Activated CD4-positive, alpha-beta T cell treated with anti-CD3 and anti-CD28 coated beads, Interleukin-2, amount 50 U/mL, for 16 hours (primary cell): Measurements from ENCODE around the gene GNAL.
"Not testable (repeated sequence)": the region's sequence is repeated elsewhere in the genome, so short reads cannot be mapped to it uniquely, and the experiment has no call there.

ENCODE experiments used
- DNase-seq: peaks from one replicate; pipeline ENCODE4 v3.0.0-alpha.2; 2020

Gene GNAL

DNA sequence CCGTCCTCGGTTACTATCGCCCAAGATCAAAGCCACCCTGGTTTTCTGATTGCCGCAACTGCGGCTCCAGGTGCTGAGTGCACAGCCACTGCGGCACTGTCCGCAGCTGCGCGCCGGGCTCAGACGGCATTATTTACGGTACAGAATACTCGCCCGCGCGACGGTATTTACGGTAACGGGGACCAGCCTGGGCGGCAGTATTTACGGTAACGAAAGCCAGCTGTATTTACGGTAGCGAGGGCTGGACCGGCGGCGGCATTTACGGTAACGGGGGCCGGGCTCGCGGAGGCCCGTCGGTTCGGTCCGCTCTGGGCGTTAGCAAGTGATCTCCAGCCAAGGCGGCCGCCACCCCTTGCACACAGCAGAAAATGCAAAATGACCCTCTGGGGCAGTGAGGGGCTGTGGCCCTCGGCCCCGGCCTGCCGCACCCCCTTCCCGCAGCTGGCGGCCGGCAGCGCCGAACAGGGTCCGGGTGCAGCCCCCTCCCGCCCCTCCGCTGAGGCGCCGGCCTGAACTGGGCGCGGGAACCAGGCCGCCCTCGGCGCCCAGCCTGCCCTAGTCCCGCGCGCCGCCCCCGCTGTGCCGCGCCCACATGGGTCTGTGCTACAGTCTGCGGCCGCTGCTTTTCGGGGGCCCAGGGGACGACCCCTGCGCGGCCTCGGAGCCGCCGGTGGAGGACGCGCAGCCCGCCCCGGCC is at the start of gene GNAL:
Gene GNAL, plus strand, starts transcription at position 293 of the 697 bp plus-strand sequence. Its CDS starts 300 bp downstream, at position 593.
- peak; percentile 57 for DNase-seq

DNA sequence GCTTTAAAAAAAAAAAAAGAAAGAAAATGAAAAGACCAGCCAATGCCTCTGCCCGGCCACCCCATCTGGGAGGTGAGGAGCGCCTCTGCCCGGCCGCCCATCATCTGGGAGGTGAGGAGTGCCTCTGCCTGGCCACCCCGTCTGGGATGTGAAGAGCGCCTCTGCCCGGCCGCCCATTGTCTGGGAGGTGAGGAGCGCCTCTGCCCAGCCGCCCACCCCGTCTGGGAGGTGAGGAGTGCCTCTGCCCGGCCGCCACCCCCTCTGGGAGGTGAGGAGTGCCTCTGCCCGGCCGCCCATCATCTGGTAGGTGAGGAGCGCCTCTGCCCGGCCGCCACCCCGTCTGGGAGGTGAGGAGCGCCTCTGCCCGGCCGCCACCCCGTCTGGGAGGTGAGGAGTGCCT is 41.8 kb upstream of the GNAL start:
- not testable (repeated sequence) for DNase-seq

DNA sequence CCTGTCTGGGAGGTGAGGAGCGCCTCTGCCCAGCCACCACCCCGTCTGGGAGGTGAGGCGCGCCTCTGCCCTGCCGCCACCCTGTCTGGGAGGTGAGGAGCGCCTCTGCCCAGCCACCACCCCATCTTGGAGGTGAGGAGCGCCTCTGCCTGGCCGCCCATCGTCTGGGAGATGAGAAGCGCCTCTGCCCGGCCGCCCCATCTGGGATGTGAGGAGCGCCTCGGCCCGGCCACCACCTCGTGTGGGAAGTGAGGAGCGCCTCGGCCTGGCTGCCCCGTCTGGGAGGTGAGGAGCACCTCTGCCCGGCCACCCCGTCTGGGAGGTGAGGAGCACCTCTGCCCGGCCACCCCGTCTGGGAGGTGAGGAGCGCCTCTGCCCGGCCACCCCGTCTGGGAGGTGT is 41.3 kb upstream of the GNAL start:
- DNase-seq, result not testable (repeated sequence)

DNA sequence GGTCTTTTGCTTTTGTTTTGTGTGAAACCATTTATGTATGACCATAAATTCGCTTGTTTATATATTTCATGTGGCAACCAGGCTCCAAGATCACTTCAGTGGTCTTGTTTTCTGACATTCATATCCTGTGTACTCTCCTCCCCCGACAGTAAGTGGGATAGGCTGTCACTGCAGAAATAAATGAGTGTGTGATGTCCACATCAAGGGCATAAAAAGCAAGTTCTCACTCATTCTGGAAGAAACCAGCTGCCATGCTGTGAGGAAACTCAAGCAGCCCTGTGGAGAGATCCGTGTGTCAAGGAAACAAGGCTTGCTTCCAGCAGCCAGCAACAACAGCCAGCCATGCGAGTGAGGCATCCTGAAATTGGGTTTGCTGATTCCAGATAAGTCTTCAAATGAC is 39.2 kb upstream of the GNAL start:
- DNase-seq, result no peak

DNA sequence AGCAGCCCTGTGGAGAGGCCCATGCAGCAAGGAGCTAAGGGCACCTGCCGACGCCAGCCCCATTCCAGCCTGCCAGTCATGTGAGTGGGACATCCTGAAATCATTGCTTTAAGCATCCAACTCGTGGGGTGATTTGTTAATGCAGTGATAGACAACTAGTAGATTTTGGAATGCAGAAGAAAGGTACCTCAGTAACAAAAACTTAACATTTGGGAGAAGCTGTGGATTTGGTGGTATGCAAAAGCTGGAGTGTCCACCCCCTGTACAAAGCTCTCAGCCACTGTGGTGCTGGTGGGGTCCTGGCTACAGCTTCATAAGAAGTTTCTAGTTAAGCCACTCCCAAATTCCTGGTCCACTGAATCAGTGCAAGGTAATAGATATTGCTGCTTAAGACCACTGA is 37.2 kb upstream of the GNAL start:
- no peak for DNase-seq

DNA sequence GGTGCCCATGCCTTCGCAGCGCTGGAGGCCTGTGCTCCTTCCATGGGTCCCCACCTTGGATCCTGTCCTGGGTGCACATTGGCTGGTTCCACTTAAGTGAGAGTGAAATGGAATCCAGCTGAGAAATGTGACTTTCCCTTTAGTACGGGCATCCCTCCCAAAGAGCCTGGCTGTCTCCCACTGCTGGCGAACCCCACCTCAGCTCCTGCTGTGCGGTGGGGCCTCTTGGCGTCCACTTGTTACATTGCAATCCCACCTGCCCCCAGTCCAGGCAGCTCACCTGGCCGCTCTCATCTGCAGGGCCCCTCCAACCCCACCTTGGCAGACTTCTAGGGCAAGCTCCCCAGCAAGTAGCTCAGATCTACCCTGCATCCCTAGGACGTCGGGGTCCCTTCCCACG is 35.5 kb upstream of the GNAL start:
- no peak for DNase-seq

DNA sequence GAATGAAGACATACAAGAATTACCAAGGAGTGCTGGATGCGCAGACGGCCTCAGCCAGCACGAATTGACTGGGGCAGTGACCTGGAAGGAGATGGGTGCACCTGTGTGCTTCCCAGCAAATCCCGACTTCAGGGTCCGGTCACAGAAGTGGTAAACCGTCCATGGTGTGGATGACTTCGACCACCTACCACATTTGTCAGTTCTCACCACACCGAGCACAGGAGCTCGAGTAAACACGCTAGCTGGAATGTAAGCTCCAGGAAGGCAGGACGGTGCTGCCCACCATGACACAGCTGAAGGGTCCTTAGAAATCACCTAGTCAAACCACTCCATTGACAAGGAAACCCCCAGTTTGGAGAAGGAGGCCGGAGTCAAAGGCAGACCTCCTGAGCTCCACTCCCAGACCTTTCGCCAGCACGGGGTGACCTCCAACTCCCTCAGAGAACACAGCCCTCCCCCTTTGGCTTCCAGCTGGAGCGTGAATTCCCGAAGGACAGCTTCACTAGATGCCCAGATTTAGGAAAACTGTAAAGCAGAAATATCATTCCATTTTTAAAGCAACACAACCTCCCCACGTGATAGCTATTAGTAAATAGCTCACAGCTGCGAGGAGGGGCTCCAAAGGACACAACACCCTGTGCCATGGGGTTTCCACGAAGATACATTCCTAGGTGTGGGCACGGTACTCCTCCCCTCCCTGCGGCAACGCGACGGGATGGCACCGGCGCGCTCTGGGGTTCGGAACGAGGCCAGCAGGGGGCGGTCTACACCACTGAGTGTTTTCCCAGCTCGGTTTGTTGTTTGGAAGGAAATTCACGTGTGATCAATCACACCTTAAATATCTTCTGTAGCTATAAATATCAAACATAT is 34.1 kb upstream of the GNAL start:
- peak; percentile 51 for DNase-seq

DNA sequence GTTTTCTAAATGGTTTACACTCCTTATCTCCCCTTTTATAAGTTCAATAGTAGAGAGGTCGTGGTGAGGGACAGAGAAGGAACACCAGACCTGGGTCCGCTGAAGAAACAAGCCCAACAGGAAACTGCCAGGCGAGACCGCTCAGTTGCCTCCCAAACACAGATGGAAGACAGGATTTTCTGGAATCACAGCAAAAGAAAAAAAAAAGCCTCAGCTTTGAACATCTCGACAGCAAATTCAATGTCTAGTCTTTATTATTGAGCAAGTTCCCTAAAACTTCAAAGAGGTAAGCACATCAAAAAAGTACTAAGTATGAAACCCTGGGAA is 33.5 kb upstream of the GNAL start:
- no peak for DNase-seq

DNA sequence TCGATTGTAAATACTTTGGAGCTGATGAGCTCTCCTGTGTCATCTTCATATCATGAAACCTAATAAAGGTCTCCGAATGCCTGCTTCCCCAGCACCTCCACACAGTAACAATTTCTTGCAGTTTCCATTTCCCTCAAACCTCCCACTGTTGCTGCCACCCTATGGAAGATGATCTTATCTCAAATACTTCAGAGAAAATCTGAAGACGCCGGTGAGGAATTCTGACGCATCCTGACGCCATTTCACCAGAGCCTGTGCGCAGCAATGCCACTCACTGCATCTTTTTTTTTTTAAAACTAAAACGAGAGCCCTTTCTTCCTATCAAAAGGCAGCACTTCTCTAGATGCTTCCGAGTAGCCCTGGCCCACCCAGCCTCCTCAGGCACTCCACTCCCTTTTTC is 31.9 kb upstream of the GNAL start:
- no peak for DNase-seq

DNA sequence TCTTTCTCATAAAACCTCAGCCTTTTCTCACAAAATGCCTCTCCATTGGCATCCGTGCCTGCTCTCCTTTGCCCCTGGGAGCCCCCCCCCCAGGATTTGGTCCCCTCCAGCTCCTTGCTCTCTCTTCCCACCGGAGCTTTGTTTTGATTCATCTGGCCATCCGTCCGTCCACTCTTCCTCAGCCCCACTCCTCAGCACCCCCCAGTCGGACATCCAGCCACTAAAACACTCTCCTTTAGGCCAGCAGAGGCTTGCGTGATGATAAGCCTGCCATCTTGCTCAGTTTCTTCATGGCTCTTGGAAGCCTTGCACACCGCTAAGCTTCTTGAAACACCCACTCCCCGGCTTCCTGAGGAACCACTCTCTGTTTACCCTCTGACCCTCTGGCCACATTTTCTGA is 31.5 kb upstream of the GNAL start:
- no peak for DNase-seq

DNA sequence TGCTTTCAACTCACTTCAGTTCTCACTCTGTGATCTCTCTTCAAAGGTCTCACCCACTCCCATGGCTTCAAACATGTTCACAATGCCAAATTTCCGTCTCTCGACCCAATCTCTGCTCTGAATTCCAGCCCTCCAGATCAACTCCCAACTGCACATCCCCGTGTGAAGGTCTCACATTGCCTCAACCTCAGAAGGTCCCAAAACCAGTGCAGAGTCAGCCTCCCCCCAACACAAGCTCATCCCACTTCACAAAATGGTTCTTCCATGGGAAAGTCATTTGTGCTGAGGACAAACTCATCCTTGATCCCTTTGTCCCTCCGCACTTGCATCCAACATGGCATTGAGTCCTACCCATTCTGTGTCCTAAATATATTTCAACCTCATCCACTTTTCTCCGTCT is 31.0 kb upstream of the GNAL start:
- DNase-seq, result no peak

DNA sequence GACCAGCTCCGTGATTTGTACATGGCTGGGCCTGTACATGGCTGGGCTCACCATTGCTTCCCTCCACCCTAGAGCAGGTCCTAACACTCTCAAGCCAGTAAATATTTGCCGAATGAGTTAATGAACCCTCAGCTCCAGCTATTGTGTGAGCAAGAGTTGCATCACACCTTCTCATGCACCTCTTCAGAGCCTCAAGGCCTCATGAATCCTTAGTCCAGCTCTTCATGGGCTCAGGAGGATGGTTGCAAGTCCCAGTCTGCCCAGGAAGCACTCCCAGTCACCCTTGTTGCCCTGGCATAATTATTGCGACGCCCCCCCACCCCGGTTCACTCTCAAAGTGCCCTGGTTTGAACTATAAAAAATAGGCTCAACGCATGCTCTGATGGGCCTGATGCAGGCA is 30.1 kb upstream of the GNAL start:
- DNase-seq, result no peak

DNA sequence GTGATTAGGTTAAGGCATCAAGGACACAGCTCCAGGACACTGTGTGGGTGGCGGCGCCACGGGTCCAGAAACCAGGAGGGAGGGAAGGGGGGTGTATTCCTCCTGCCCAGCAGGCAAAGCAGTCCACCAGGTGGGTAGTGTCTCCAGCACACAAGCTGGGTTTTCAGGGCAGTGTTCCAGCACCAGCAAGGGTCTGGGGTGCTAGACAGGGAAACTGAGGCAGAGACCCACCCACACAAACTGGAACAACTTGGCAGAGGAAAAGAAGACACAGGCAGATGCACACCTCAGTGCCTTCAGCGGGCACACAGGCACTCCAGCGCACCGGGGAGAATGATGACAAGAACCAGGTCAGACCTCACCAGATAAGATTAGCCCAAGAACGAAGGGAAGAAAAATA is 28.4 kb upstream of the GNAL start:
- no peak for DNase-seq

DNA sequence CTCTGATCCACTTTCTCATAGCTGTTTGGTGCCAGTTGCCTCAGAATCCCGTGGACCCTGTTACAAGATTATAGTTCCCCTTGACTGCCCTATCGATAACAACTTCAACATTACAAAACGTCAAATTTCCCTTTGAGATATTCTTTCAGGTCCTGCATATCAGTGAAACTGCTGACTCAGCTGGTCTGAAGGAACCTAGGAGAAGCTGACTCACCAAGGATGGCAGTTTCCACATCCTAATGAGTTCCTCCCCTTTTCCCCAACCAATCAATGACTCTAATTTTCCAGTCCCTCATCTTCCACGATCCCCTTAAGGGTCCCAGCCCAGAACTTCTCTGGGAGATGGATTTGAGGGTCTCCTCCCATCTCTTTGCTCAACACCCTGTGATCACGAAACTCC is 27.6 kb upstream of the GNAL start:
- no peak for DNase-seq

DNA sequence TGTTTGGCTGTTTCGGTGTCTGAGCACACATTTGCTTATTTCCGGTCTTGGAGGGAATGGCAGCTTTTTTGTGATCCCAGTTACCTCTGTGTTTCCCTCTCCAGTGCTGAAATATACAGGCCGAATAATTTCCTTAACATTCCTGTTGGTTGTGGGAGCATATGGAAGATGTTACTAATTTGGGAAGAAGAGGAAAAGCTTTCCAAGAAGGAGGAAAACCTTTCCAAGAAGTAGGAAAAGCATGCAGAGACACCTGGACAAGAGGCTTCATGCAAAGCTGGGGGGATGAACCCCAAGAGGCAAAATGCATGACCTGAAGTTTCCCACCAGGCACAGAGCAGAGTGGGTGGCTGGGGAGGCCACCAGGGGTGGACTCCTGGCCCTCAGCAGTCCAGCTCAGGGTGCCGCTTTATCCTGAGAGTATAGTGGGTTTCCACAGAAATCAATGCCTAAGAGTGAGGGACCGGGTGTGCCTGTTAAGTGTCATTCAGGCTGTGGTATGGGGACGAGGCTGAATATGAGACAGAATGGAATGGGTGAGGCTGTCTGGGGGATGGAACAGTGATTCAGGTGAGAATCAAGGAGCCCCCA is 25.5 kb upstream of the GNAL start:
- DNase-seq, result no peak

DNA sequence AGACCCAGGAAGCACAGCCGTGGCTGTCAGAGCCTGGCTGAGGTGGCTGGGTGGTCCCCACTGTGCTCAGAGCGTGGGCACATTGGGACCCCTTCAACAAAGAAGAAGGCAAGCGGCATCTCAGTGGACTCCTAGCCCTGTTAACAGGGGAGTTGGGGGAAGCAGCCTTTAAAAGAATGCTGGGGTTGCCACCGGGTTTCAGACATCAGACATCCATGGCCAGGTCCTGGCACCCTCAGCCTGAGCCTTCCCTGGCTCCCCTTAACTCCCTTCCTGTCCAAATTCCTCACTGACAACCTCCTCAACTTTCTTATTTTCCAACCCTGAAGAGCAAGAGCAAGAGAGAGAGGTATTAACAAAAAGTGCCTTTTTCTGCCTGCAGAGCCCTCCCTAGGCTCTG is 24.8 kb upstream of the GNAL start:
- DNase-seq, result no peak

DNA sequence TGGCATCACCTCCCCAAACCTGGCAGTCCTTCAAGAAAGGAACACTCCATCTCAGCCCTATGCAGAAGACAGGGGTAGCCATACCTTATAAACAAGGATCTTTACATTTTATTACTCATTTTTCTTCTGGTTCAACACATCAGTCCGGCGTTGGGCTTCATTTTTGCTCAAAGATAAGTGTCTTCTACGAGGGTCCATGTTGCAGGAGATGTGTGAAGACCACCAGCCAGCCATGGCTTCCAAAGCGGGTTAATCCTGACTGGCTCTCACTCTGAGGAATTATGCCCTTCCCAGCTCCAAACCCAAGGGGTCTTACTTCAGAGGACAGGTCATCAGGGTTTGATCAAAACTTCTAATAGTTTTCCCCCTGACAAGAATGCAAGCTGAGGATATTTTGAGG is 23.9 kb upstream of the GNAL start:
- DNase-seq, result no peak

DNA sequence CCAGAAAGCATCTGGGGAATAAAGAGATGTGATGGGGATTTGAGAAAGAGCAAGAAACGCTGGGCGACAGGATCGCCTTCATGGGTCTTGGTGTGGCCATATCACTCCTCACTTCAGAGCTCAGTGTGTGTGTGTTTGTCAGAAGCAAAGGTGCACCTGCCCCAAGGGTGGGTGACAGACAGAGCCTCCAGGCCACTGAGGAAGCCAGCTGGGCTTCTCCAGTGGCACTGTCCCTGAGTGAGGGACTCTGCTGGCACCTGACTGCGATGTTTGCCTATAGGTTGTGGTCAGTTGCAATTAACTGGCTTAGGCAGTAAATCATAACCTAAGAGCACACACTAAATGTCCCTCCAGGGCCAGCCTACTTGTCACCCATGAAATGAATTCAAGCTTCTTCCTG is 23.5 kb upstream of the GNAL start:
- DNase-seq, result no peak

DNA sequence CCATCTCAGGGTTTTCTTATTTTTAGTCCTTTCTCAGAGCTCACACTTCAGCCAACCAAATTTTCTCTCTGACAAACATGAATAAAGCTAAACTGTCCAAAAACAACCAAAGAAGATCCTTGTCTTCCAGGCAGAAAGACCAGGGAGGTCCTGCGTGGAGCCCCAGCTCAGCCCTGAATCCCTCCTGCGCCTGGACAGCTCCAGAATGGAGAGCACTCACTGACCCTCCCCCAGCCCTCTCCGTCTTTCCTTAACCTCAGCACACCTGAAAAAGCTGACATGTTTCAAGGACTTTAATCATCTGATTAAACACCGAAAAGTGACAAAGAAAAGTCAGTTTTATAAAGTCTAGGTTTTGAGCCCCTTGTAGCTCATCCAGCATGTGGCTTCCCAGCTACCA is 22.9 kb upstream of the GNAL start:
- DNase-seq, result no peak

DNA sequence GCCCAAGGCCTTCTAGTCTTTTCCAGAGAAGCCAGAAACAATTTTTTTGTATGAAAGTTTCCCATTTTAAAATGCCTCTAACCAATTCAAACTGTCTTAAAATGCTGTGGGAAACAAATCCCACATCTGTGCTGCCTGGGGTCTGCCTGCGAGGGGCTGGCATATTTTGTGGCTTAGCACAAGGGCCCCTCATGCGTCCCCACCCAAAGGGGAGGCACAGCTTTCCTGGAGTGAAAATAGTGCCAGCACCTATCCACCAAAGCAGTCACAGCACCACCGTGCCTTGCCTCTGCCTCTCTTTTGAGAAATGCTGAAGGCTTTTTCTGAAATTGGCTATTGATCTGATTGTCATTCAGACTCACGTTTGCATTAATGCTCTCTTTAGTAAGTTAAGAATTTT is 22.2 kb upstream of the GNAL start:
- no peak for DNase-seq

DNA sequence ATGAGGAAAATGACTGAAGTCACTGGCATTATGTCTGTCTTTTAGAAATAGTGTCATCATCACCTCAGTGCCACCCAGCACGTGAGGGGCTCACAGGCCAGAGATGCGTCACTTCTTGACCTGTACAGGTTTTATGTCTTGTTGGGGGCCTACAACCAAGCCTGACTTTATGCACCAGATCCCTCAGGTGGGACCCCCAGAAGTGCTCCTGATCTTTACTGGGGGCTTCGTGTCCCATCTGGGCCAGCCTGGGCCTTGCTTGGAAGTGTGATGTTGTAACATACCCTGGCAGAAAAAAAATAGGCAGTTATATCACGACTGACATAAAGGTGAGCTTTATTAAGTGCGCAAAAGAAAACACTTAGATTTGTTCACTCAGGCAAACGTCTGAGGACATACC is 21.5 kb upstream of the GNAL start:
- no peak for DNase-seq

DNA sequence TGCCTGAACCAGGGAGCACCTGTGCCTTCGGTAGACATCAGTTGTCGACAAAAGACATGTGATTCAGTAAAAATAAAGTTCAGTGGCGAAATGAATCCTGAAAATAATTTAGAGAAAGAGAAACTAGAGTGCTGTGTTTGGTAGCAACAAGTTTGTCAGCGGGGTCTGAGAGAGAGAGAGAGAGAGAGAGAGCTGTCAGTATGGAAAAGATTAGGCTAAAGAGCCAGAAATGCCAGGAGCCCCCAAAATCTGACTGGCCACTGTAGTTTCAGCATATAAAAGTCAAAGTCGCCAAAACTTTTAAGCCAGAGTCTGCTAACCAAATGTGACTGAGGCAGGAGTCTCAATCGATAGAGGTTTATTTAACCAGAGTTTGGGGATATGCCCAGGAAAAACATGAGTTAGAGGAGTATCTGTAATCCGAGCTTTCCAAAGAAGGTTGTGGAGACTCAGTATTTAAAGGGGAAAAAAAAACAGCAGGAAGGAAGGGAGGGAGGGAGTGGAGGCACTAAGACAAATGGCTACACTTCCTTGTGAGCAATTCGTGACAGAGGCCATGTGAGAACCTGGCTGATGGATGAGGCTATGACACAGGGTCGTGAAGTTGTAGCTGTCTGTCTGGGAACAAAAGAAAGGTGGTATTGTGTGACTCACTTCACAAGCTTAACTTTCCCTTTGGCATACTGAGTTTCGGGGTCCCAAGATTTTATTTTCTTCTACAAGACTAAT is 20.5 kb upstream of the GNAL start:
- no peak for DNase-seq

DNA sequence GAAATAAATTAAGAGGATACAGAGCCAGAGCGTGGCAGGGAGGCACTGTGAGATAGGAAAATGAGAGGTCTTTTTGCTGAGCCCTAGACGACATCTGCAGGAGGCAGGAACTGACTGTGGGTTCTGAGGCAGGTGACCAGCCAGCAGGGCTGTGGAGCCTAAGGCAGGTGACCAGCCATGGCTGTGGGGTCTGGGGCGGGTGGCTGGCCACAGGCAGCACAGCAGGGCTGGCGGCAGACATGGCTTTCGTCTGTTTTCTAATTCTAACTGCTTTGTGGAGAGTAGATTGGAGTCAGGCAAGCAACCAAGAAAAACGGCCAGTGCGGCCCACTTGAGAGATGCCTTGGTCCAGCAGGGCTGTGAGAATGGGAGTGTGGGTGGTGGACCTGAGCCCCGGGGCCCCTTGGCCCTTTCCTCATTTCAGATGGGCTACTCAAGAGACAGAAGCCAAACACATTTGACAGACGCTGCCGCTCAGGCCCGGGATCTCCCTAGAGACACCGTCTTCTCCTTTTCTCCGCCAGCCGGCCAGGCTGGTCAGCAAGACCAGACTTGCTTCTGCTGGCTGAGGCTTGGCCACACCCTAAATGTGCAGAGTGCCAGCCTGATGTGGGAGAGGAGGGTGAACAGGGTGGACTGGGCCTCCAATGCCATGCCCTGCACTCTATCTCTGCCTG is 19.7 kb upstream of the GNAL start:
- DNase-seq, result no peak
